ENCODE results near the gene RBBP8NL. TPM values are rescaled to one million over a fixed set of nuclear protein-coding genes. Genes with fewer than 3 reads are reported as not detected.

RBBP8NL gene
- total and polyA plus RNA-seq, 2 of the 8 experiments (the other 6 are each of a cell fraction or from before 2014, with no cell fraction given): 0.43 to 0.48 TPM

GRCh38 chr20:62448788-62449187 is 21.4 kb upstream of the RBBP8NL start:
- ChIA-PET CTCF (ENCODE audit: partially characterized antibody) (interaction anchor here (1.0 to 2.6 kb wide), 4 partner anchors 19 to 51 kb away, joined by 4 to 7 read pairs (median 6); no protein-coding TSS in a partner anchor), POLR2A (ENCODE audit: partially characterized antibody) (interaction anchor here (1.3 kb wide), 1 partner anchor 23 kb away, joined by 3 read pairs; no protein-coding TSS in a partner anchor)
- Histone ChIP-seq H3K4ac (replicated peaks; ENCODE audit: insufficient read length, low read depth, low read length) (no peak overlapping the region), H3K9me3 (ENCODE audit: insufficient read depth in 2 of 2, low read depth in 1 of 2, low read length in 1 of 2) (no peaks in the 10 kb centered on the region), H3K23ac (ENCODE audit: insufficient read length) (no peak overlapping the region), H4K91ac (replicated peaks; ENCODE audit: insufficient read length, low read length) (no peak overlapping the region), H4K5ac (ENCODE audit: insufficient read length, low read depth, low read length) (no peak overlapping the region), H3K56ac (replicated peaks; ENCODE audit: insufficient read length, low read depth, low read length) (no peak overlapping the region), H4K20me1 (replicated peaks in 1 of 2; ENCODE audit: control insufficient read depth in 1 of 2, insufficient read depth in 2 of 2, low read length in 2 of 2) (no peaks in the 10 kb centered on the region), H3K18ac (ENCODE audit: extremely low read depth, low read length) (no peak overlapping the region), H3K9ac (replicated peaks in 1 of 4; ENCODE audit: extremely low read depth in 1 of 4, low read depth in 3 of 4, low read length in 3 of 4) (no peak overlapping the region), H3K79me2 (ENCODE audit: control insufficient read depth in 1 of 2, insufficient read depth in 2 of 2, low read length in 2 of 2) (no peaks in the 10 kb centered on the region), H3K27ac (ENCODE audit: low read depth, low read length) (no peak overlapping the region), H4K8ac (ENCODE audit: extremely low read depth, insufficient read depth, low read length) (no peak overlapping the region), H3K4me2 (ENCODE audit: insufficient read depth in 1 of 2, low read depth in 2 of 2, low read length in 2 of 2) (no peak overlapping the region), H3K79me1 (ENCODE audit: low read depth, low read length) (no peaks in the 10 kb centered on the region), H2BK15ac (ENCODE audit: low read length) (no peak overlapping the region), H2AK5ac (ENCODE audit: low read depth, low read length) (no peak overlapping the region), H2BK12ac (ENCODE audit: low read depth, low read length) (no peak overlapping the region), H2BK120ac (replicated peaks; ENCODE audit: low read depth, low read length) (no peak overlapping the region), H2BK5ac (ENCODE audit: low read depth, low read length) (no peak overlapping the region), H3K27me3 (replicated peaks in 1 of 4; ENCODE audit: control insufficient read depth in 3 of 4, extremely low read depth in 1 of 4, insufficient read depth in 3 of 4, low read length in 3 of 4) (no peaks in the 10 kb centered on the region), H2AFZ (ENCODE audit: low read length) (no peak overlapping the region), H3K4me1 (replicated peaks in 1 of 4; ENCODE audit: control insufficient read depth in 3 of 4, insufficient read depth in 4 of 4, low read length in 3 of 4) (peaks cover 0 to 4% (median 0%) of the 10 kb centered on the region in 4 experiments; a peak in 1 of 7 replicates), H3K36me3 (ENCODE audit: control insufficient read depth in 2 of 4, insufficient read depth in 4 of 4, low read length in 3 of 4) (no peaks in the 10 kb centered on the region), H3K14ac (ENCODE audit: insufficient read length) (no peak overlapping the region), H2BK20ac (ENCODE audit: low read length) (no peak overlapping the region), H3K4me3 (ENCODE audit: extremely low read depth in 1 of 4, insufficient read depth in 2 of 4, low read depth in 3 of 4, low read length in 4 of 4) (no peak overlapping the region), H3K23me2 (ENCODE audit: low read depth, low read length) (peaks cover 5% of the 10 kb centered on the region; the same call in 1 of the 2 replicates)
- FAIRE-seq: no peak
- TF ChIP-seq EZH2 (IDR thresholded peaks at IDR 0.05; ENCODE audit: low read depth, low read length, severe bottlenecking) (no peak), RBBP5 (IDR thresholded peaks at IDR 0.05; ENCODE audit: borderline replicate concordance, low read depth, low read length) (no peak), CTBP2 (IDR thresholded peaks at IDR 0.05; ENCODE audit: borderline replicate concordance, insufficient read depth, insufficient read length, low read length) (no peak), NRF1 (IDR thresholded peaks at IDR 0.05; ENCODE audit: low read depth, low read length) (no peak), BCL11A (IDR thresholded peaks at IDR 0.05; ENCODE audit: low read depth in 2 of 2, low read length in 2 of 2) (no peak), ZNF274 (IDR thresholded peaks at IDR 0.05; ENCODE audit: borderline replicate concordance, extremely low read depth, low read length) (no peak), RFX5 (IDR thresholded peaks at IDR 0.05; ENCODE audit: borderline replicate concordance, low read depth, low read length) (no peak), JUN (IDR thresholded peaks at IDR 0.05; ENCODE audit: low read depth, low read length) (no peak), POLR2A (IDR thresholded peaks at IDR 0.05; ENCODE audit: control extremely low read depth in 1 of 2, low read depth in 2 of 2, low read length in 2 of 2) (no peak), RAD21 (IDR thresholded peaks at IDR 0.05 in 1 of 2, conservative IDR thresholded peaks at IDR 0.05 in 1 of 2; ENCODE audit: low read depth in 2 of 2, low read length in 2 of 2) (no peak), CEBPB (IDR thresholded peaks at IDR 0.05; ENCODE audit: low read depth, low read length) (no peak), RNF2 (IDR thresholded peaks at IDR 0.05; ENCODE audit: borderline replicate concordance, low read depth, low read length, missing control alignments, poor library complexity, severe bottlenecking) (no peak)
- DNase-seq (ENCODE audit: low read depth in 1 of 2, low spot score in 2 of 2): no peak
- WGBS, 2 experiments (ENCODE audit: extremely low coverage in 1 of 2, insufficient coverage in 1 of 2, insufficient read length in 1 of 2, insufficient replicate concordance in 2 of 2, low coverage in 1 of 2, low lambda C conversion rate in 2 of 2, missing lambda C conversion rate in 1 of 2): 90% methylated on average over 14 of the region's 14 CpGs; no CpG with 5 or more reads in 1 of the 2 experiments

Measured in H1 (cell line).